ENCODE results near the gene MAGI2.
"Not testable (repeated sequence)": the region's sequence is repeated elsewhere in the genome, so short reads cannot be mapped to it uniquely, and the experiment has no call there.

The MAGI2 gene

DNA sequence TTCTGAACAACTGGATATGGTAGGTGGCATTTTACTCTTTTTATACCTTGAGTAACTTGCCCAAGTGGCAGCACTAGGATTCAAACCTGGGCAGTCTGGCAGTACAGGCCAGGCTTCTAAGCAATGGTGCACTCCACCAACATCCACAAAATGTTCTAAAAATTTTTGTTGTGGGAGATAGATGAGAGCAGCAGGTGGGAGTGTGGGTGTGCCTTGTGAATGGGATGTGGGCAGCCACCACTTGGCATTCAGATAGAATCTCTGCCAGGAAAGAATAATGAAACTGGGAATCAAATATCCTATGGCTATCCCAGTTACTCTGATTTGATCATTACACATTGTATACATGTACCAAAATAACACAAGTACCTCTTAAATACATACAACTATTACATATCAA is 810.7 kb downstream of the MAGI2 start:
- no peak for DNase-seq (ENCODE audit: low read depth in 2 of 2)

DNA sequence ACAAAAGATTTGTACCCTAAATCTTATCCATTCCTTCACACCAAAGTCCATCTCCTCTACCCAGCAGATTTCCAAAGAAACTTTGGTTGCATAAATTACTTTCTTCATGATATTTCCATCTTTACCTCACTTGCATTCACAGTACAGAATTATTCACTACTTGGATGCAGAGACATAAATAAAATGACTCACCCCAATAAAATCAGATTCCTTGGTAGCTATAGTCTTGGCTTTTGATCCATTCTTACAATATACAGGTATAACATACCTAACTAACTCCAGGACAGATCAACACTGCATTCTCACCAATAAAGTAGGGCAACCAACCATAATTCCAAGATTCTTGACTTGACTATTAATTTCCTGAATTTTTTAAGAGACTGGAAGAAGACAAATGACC is 815.1 kb downstream of the MAGI2 start:
- DNase-seq (ENCODE audit: low read depth in 2 of 2), result no peak

DNA sequence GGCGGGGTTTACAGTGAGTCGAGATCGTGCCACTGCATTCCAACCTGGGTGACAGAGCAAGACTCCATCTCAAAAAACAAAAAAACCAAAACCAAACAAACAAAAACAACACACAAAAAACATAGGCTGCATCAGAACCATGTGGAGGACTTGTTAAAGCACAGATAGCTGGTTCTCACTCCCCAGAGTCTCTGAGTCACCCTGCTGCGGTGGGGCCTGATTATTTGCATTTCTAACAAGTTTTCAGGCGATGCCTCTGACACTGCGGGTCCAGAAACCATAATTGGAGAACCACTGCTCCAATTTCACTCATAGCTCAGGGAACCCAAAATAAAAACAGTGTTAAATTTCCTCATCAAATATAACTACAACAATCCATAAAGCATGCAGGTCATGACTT is 816.7 kb downstream of the MAGI2 start:
- DNase-seq (ENCODE audit: low read depth in 2 of 2), result no peak

DNA sequence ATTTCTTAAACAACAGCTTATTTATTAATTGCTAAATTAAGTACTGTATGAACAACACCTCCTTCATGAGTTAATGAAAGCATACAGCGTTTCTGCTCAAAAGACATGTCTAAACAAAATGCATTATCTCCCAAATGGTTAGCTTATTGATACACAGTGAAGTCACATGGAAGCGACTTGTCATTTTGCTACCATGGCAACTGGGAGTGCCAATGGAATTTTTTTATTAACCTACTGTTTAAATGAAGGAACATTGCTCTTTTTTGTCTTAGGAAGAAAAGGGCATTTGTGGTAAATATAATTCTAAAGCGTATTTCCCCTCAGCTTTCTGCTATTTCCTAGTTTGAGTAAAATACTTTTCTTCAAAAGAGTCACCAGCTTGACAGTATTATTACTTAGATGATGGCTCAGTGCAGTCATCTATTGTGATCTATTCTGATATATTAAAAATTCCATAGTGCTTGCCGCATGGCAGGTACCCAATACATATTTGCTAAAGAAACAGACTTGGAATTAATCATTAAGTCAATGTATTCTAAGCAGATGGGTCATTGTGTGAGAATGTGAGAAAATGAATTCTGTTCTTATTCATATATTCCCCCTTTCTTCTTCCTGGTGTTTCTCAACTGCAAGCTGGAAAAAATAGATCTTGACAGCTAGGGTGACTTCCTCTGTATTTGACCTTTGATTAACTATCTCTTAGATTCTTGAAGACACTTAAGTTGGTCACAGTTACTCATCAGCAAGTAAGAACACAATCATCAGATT is 818.3 kb downstream of the MAGI2 start:
- DNase-seq (ENCODE audit: low read depth in 2 of 2), result no peak

DNA sequence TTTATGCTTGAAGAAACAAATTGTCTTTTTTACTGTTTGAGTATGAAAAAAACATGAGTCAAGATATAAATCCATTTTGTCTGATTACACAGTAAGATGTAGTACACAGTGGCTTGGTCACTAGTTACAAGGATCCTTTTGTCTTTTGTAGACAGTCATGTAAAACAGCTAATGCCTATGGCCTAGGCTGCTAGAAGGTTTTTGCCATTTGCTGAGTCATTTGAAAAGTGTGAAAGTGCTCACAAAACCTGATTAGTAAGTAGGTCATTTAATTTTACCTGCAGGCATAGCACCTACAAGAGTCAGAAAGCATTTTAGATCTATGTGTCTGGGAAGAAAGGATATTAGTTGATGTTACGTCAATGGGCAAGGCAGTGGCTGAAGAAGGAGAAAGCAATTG is 819.4 kb downstream of the MAGI2 start:
- DNase-seq (ENCODE audit: low read depth in 2 of 2), result no peak

DNA sequence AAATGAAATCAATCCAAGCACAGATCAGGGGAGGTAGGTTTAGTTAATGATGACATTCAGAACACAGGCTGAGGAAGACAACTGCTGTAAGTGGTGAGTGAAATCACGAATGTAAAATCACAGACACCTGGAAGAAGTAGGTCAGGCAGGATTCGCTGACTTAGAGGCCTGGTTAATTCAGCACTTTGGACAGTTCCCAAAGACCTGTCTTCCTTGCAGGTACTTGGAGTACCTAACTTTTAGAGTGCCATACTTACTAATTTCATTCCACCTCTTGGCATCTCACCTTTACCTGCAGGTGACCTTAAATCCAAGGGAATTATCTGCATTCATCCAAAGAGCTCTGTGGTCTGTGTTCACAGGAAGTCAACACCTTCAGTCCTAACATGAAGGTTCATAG is 832.5 kb downstream of the MAGI2 start:
- DNase-seq (ENCODE audit: low read depth in 2 of 2), result no peak

DNA sequence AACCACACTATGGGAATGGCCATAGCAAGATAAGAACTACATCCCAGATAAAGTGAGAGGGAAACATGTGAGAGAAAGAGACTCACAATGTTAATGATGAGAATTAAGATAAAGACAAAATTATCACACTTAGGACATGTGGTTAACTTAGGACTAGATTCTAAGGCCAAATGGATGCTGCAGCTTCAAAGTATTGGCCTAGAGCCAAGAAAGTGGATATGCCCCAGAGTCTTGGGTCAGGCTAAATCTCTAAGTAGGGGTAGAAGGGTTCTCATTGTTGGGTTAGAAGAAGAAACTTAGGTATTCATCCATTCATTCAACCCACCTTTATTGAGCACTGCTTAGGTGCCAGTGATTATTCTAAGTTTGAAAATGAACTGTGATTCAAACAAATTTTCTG is 836.9 kb downstream of the MAGI2 start:
- DNase-seq (ENCODE audit: low read depth in 2 of 2), result no peak

DNA sequence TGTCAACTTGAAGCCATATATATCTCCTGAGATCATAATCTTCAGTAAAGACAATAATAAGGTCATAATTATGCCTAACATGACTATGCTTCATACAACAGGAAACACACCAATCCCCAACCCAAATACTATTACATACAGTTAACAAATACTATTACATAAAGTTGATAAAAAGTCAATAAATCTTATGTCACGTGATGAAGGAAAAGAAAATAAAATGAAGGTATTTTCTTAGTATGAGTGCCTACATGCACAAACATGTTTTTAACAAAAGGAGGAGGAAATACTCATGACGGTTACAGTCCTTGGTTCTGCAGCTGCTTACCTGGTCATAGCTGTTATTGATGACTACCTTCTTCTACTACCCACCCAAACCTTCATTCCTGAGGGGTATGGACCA is 844.2 kb downstream of the MAGI2 start:
- no peak for DNase-seq (ENCODE audit: low read depth in 2 of 2)

DNA sequence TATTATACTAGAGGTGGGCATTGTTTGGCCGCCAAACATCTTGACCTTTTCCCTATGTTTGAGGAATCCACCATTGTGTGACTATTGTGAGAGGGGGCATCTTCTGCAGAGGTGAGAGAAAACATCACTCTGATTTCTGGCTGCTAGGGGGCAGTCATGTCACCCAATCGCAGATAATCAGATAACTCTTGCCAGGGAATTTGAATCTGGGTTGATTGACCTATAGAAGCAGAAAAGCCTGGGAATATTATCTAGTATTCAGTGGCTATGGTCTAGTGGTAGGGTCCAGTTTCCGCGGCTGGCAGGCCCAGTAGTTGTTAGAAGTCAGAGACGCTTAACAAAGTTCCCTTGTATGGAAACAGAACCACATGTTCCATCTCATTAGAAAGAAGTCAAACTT is 846.4 kb downstream of the MAGI2 start:
- DNase-seq (ENCODE audit: low read depth in 2 of 2), result no peak

DNA sequence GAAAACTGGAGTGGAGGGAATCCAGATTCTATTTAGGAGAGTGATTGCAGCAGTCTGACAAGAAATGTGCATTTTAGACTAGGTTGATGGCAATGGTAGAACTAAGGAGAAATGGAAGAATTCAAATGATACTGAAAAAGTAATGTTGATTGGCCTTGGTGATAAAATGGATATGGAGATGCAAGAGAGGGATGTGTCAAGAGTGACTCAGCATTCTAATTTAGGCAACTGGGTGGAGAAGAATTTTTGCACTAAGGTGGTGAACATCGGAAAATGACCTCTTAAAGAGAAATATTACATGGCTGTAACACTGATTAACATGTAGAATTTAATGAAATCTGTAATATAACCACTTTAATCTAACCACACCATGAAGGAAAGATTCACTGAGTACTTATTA is 848.3 kb downstream of the MAGI2 start:
- no peak for DNase-seq (ENCODE audit: low read depth in 2 of 2)

DNA sequence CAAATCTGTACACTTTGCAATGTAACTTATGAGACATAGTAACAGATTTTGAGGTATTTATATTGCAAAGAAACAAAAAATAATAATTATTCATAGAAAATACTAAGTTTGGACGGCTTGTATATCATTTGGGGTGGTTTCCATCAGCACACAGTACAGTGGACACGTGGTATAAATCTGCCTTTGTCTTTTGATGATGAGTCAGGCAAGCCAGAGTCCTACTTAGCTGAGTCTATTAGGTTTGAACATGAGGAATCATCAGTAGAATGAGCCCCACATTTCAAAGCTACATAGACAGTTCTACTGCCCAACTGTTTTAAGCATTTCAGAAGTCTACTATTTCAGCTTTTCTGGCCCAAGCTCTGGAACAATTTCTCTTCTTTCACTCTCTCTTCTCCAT is 851.7 kb downstream of the MAGI2 start:
- DNase-seq (ENCODE audit: low read depth in 2 of 2), result no peak

DNA sequence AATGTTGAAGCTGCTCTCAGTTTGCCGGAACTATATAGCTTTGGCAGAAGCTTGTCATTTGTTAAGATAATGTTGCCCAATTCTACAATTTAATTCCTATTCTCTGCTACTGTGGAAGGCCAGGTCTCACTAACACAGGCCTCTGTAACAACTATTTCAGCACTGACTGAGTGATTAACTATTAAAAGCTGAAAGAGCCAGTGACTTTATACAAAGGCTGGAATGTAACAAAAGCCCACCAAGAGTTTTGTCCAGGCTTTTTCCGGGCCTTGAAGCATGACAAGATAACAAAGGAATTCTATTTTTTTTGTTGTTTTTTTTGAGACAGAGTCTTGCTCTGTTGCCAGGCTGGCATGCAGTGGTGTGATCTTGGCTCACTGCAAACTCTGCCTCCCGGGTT is 859.3 kb downstream of the MAGI2 start:
- no peak for DNase-seq (ENCODE audit: low read depth in 2 of 2)

DNA sequence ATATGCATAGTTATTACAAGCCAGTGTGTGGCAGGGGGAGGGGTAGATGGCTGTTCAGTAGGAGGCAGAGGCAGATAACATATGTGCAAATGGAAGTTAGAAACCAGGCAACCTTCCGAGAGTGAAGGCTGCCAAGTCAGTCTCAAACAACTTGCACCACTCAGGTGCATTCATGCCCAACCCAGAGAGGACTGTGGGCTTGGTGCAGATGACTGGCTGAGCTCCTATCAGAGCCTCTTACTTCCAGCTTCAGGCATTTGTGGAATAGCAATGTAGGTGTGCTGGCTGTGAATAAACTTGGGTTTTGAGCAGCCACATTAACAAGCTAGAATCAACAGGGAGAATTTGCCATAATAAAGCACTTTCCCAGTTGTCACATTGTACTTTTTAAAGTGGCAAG is 865.1 kb downstream of the MAGI2 start:
- DNase-seq (ENCODE audit: low read depth in 2 of 2), result no peak

DNA sequence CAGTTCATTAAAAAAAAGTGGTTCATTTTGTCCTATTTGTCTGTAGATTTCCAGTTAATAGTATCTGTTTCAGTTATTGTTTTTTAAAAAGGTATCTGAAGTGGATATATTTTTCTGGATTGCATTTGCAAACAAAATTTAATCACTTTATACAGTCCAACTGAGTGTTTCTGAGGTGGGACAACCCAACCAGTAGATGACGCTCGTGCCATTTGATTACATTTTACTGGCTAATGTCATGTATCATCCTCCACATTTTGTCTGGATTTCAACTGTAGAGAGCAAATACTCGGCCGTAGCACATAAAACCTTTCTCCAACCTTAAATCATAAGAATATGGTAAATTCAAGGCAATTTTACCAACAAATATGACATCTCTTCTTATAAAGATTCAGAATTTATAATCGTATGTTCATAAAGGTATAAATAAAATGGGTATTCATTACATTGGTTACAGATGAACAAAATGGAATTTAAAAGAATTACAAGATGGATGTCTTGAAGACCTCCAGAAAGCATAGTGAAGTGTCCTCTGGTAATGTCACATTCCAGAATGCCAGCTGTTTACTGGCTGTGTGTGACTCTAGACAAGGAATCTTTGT is 865.9 kb downstream of the MAGI2 start:
- no peak for DNase-seq (ENCODE audit: low read depth in 2 of 2)

DNA sequence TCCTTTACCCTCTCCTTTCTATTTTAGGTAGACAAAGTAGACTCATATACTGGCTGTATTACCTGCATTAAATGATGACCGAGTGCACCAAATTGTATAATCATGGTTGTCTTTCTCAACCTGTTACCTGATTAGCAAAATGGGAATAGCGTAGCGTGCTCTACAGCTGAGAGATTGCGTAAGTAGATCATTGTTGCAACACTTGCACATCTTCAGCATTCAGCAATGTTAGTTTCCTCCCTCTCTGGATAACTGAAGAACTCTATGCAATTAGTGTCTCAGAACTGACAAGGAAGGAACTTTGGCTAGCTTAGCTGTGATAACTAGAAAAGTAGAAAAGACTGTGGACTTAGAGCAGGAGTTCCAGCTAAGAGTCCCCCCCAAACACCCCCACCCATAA is 867.5 kb downstream of the MAGI2 start:
- no peak for DNase-seq (ENCODE audit: low read depth in 2 of 2)

DNA sequence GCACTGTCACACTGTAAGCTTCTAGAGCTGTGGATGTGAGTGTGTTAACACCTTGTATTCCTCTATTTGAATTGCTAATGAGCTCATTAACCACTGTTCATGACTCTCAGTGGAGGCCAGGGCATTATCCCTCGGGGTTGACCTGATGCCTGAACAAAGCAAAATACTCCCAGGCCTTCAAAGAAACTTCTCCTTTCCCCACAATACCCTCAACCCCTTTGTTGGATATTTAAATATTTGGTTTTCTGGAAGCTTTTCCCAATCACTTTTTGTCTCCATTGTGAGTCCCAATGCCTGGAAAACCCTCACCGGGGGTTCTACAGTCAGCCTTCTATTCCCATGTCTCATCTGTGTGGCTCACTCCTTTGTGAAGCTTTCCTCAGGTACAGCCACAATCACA is 874.8 kb downstream of the MAGI2 start:
- no peak for DNase-seq (ENCODE audit: low read depth in 2 of 2)

DNA sequence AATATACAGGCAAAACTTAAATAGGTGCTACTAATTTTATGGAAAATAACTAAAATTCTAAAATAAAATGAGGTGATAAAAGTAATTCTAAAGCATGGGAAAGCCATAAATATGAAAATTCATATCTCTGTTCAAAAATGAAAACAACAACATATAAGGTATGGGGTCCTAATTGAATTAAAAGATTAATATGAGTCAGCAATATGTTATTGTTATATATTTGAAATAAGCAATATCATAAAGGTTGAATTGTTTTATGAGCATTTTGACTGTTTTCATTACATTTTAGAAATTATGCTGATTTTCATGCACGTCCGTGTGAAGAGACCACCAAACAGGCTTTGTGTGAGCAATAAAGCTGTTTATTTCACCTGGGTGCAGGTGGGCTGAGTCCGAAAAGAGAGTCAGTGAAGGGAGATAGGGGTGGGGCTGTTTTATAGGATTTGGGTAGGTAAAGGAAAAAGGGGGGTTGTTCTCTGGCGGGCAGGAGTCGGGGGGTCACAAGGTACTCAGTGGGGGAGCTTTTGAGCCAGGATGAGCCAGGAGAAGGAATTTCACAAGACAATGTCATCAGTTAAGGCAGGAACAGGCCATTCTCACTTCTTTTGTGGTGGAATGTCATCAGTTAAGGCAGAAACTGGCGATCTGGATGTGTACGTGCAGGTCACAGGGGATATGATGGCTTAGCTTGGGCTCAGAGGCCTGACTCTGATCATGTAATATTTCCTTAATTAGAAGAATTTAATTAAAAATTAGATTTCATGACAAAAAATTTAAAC is 876.1 kb downstream of the MAGI2 start:
- not testable (repeated sequence) for DNase-seq (ENCODE audit: low read depth in 2 of 2)

DNA sequence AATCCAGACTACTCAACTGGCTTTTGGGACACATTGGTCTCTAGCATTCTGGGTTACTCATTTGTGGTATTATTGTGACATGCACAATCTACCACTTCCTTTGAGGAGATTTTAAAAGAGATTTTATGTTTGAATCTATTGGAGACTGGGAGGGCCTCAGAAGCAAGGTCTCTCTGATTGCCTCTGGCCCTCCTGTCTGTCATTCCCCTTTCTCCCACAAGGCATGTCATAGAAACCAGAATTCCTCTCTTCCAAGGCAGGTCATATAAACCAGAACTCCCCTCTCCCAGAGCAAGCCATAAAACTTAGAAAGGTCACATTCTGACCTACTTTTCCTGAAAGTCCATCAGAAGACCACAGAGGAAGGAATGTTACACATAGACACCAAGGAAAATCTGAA is 877.2 kb downstream of the MAGI2 start:
- no peak for DNase-seq (ENCODE audit: low read depth in 2 of 2)

DNA sequence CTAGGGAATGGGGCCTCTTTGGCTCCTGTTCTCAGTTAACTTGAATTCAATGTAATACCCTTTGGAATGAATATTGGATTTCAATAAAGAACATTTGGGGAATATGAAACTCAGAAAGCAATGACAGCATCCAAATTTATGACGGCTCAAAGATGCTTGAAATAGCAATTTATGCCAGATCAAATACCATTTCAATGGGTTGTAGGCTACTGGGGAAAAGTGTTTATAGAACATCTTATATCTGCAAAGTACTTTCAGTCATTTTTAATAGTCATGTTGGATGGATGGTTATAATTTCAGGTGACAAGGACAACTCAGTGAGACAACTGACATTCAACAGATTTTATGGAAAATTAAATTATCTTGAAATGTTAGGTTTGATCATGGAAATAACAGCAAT is 882.2 kb downstream of the MAGI2 start:
- no peak for DNase-seq (ENCODE audit: low read depth in 2 of 2)

DNA sequence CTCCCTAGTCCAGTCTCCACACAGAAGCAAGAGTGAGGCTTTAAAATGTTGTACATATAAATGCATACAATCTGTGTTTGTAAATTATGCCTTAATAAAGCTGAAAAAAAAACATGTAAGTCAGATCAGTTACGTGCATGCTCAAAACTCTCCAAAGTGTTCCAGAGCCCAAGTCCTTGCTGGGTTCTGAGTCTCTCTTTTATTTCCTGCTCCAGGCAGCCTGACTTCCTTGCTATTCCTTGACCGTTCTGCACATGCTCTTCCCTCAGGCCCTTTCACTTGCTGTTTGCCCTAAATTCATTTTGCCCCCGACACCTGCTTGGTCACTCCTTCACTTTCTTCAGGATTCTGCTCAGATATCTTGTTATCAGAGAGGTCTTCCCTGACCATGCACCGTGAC is 884.8 kb downstream of the MAGI2 start:
- no peak for DNase-seq (ENCODE audit: low read depth in 2 of 2)

DNA sequence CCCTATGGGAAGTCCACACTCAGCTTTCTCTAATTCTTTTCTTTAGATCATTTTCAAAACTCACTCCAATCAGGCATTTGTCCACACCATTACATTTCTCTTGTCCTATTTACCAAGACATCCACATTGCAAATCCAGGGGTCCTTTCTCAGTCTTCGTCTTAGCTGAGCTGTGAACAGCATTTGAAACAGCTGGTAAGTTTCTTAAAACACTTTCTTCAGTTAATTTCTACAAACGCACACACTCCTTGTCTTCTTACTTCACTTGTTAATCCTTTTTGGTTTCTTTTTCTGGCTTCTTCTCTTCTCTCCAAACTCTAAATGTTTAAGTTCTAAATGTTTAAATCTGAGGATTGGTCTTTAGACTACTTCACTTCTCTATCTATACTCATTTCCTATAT is 885.6 kb downstream of the MAGI2 start:
- no peak for DNase-seq (ENCODE audit: low read depth in 2 of 2)

DNA sequence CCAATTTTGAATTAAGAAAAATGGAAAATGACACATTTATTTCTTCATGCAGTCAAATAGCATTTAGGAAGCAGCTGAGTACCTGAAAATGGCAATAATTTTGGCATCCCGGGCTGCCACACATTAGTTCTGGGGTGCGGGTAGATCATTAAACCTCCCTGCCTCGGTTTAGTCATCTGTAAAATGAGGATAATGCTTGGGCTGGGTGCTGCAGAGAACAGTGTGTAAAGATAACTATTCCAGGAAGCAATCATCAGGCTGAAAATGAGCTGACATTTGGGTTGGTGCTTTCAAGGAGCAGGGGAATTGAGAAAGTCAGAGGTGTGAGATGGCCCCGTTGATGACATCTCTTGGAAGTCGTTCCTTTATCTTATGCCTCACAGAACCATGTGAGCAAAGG is 887.7 kb downstream of the MAGI2 start:
- DNase-seq (ENCODE audit: low read depth in 2 of 2), result no peak

DNA sequence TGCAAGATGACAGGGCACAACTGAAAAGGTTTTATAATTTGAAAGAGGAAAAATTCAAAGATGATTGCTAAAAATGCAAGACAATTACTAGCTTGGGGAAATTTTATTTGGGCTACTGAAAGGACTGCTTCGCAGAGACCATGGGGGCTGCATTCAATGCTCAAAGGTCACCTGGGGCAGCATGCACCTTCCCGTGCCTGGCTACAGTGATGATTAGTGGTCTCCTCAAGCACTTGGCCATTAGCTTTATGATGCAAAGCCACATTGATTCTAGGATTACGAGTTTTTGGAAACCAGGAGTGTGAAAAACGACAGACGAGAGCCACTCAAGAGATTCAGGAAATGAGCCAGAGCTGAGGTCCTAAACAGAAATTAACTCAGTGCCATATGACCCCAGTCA is 890.3 kb downstream of the MAGI2 start:
- no peak for DNase-seq (ENCODE audit: low read depth in 2 of 2)

Data from stimulated activated CD8-positive, alpha-beta memory T cell treated with anti-CD3 and anti-CD28 coated beads, Interleukin-7, amount 100 ng/mL, for 4 hours (primary cell).